Endometrial microvascular endothelial cells (primary cell): ENCODE results near the gene COMMD10. TPM values are rescaled to one million over a fixed set of nuclear protein-coding genes. Genes with fewer than 3 reads are reported as not detected.

ENCODE experiments used
- in situ Hi-C: cut with HindIII; loops from 2 replicates; pipeline ENCODE4 v1.10.0; 2017; ENCODE audit warnings: low sequenced_read_pairs, low pct_unique_long_range_greater_than_20kb; ENCODE audit errors: inconsistent ontology term
- total RNA-seq: library from RNA; depleted of rRNA; stranded (reverse); fragments of >200 nt; gene quantifications from one replicate; pipeline ENCODE4 v1.2.3, GENCODE V29; 2015; ENCODE audit errors: inconsistent ontology term

COMMD10 gene
- total RNA-seq, 1 donor from 2014 or later = 46.5 TPM

GRCh38 chr5:116273448-116274242, 188.8 kb downstream of the COMMD10 start:
- in situ Hi-C loops = no loop called here

GRCh38 chr5:116274251-116274650, 189.4 kb downstream of the COMMD10 start:
- in situ Hi-C loops = no loop called here

GRCh38 chr5:116275282-116275681, 190.5 kb downstream of the COMMD10 start:
- in situ Hi-C loops = no loop called here

GRCh38 chr5:116276952-116277351, 192.1 kb downstream of the COMMD10 start:
- in situ Hi-C loops = no loop called here

- in situ Hi-C loops = no loop called here
These were observed 195.5 kb downstream of the COMMD10 start for GRCh38 chr5:116280149-116280803.

GRCh38 chr5:116281309-116281708, 196.5 kb downstream of the COMMD10 start:
- in situ Hi-C loops = no loop called here

- in situ Hi-C loops = no loop called here
These were observed 203.7 kb downstream of the COMMD10 start for GRCh38 chr5:116288524-116288923.

- in situ Hi-C loops = no loop called here
These were observed 204.5 kb downstream of the COMMD10 start for GRCh38 chr5:116289276-116289675.

GRCh38 chr5:116291271-116291670, 206.4 kb downstream of the COMMD10 start:
- in situ Hi-C loops = no loop called here

- in situ Hi-C loops = no loop called here
These were observed 207.5 kb downstream of the COMMD10 start for GRCh38 chr5:116292321-116292720.

GRCh38 chr5:116296335-116297072, 211.7 kb downstream of the COMMD10 start:
- in situ Hi-C loops = no loop called here

GRCh38 chr5:116297296-116297814, 212.5 kb downstream of the COMMD10 start:
- in situ Hi-C loops = no loop called here

GRCh38 chr5:116299746-116300640, 215.2 kb downstream of the COMMD10 start:
- in situ Hi-C loops = no loop called here

- in situ Hi-C loops = no loop called here
These were observed 216.3 kb downstream of the COMMD10 start for GRCh38 chr5:116301110-116301509.

- in situ Hi-C loops = no loop called here
These were observed 218.5 kb downstream of the COMMD10 start for GRCh38 chr5:116303340-116303739.

GRCh38 chr5:116303810-116304209, 219.0 kb downstream of the COMMD10 start:
- in situ Hi-C loops = no loop called here

GRCh38 chr5:116305899-116306298, 221.1 kb downstream of the COMMD10 start:
- in situ Hi-C loops = no loop called here

GRCh38 chr5:116306846-116307245, 222.0 kb downstream of the COMMD10 start:
- in situ Hi-C loops = no loop called here

- in situ Hi-C loops = no loop called here
These were observed 223.6 kb downstream of the COMMD10 start for GRCh38 chr5:116308391-116308790.
